ENCODE results near the gene MAPK4.
"Not testable (repeated sequence)": the region's sequence is repeated elsewhere in the genome, so short reads cannot be mapped to it uniquely, and the experiment has no call there.

The MAPK4 gene

GRCh38 chr18:50573679-50574078, 13.8 kb downstream of the MAPK4 start:
- DNase-seq (ENCODE audit: low read depth in 1 of 2, low spot score in 1 of 2) = no peak

- no peak for DNase-seq (ENCODE audit: low read depth in 1 of 2, low spot score in 1 of 2)
These were observed 18.1 kb downstream of the MAPK4 start for GRCh38 chr18:50578030-50578429.

- DNase-seq (ENCODE audit: low read depth in 1 of 2, low spot score in 1 of 2) = no peak
These were observed 18.8 kb downstream of the MAPK4 start for GRCh38 chr18:50578651-50579050.

- DNase-seq (ENCODE audit: low read depth in 1 of 2, low spot score in 1 of 2) = no peak
These were observed 19.3 kb downstream of the MAPK4 start for GRCh38 chr18:50579061-50579774.

GRCh38 chr18:50581517-50581916, 21.6 kb downstream of the MAPK4 start:
- no peak for DNase-seq (ENCODE audit: low read depth in 1 of 2, low spot score in 1 of 2)

GRCh38 chr18:50582500-50582899, 22.6 kb downstream of the MAPK4 start:
- no peak for DNase-seq (ENCODE audit: low read depth in 1 of 2, low spot score in 1 of 2)

- no peak for DNase-seq (ENCODE audit: low read depth in 1 of 2, low spot score in 1 of 2)
These were observed 26.8 kb downstream of the MAPK4 start for GRCh38 chr18:50586710-50587109.

- DNase-seq (ENCODE audit: low read depth in 1 of 2, low spot score in 1 of 2) = no peak
These were observed 30.7 kb downstream of the MAPK4 start for GRCh38 chr18:50590593-50590992.

- DNase-seq (ENCODE audit: low read depth in 1 of 2, low spot score in 1 of 2) = no peak
These were observed 34.1 kb downstream of the MAPK4 start for GRCh38 chr18:50594012-50594411.

GRCh38 chr18:50594942-50595341, 35.1 kb downstream of the MAPK4 start:
- no peak for DNase-seq (ENCODE audit: low read depth in 1 of 2, low spot score in 1 of 2)

- no peak for DNase-seq (ENCODE audit: low read depth in 1 of 2, low spot score in 1 of 2)
These were observed 42.6 kb downstream of the MAPK4 start for GRCh38 chr18:50602466-50602865.

GRCh38 chr18:50606609-50607008, 46.7 kb downstream of the MAPK4 start:
- no peak for DNase-seq (ENCODE audit: low read depth in 1 of 2, low spot score in 1 of 2)

- no peak for DNase-seq (ENCODE audit: low read depth in 1 of 2, low spot score in 1 of 2)
These were observed 47.6 kb downstream of the MAPK4 start for GRCh38 chr18:50607378-50607926.

GRCh38 chr18:50609171-50609570, 49.3 kb downstream of the MAPK4 start:
- DNase-seq (ENCODE audit: low read depth in 1 of 2, low spot score in 1 of 2) = not testable (repeated sequence)

- DNase-seq (ENCODE audit: low read depth in 1 of 2, low spot score in 1 of 2) = no peak
These were observed 50.5 kb downstream of the MAPK4 start for GRCh38 chr18:50610349-50610748.

GRCh38 chr18:50611529-50611941, 51.6 kb downstream of the MAPK4 start:
- no peak for DNase-seq (ENCODE audit: low read depth in 1 of 2, low spot score in 1 of 2)

- no peak for DNase-seq (ENCODE audit: low read depth in 1 of 2, low spot score in 1 of 2)
These were observed 55.0 kb downstream of the MAPK4 start for GRCh38 chr18:50614838-50615237.

GRCh38 chr18:50616484-50617048, 56.7 kb downstream of the MAPK4 start:
- DNase-seq (ENCODE audit: low read depth in 1 of 2, low spot score in 1 of 2) = no peak

GRCh38 chr18:50619861-50620275, 60.0 kb downstream of the MAPK4 start:
- no peak for DNase-seq (ENCODE audit: low read depth in 1 of 2, low spot score in 1 of 2)

GRCh38 chr18:50620319-50620718, 60.4 kb downstream of the MAPK4 start:
- DNase-seq (ENCODE audit: low read depth in 1 of 2, low spot score in 1 of 2) = no peak

GRCh38 chr18:50621366-50621765, 61.5 kb downstream of the MAPK4 start:
- no peak for DNase-seq (ENCODE audit: low read depth in 1 of 2, low spot score in 1 of 2)

- no peak for DNase-seq (ENCODE audit: low read depth in 1 of 2, low spot score in 1 of 2)
These were observed 62.4 kb downstream of the MAPK4 start for GRCh38 chr18:50622320-50622719.

Data from activated CD4-positive, alpha-beta T cell treated with anti-CD3 and anti-CD28 coated beads, Interleukin-2, amount 50 U/mL, for 24 hours (primary cell).